NOMO-1 (cell line): ENCODE data around the gene ARID3C.

Source experiments
- DNase-seq, 2 experiments: peaks; one replicate each; lab custom pipeline; 2025; ENCODE audit not compliant: unreplicated experiment in 2 of 2; lab: John Stamatoyannopoulos, UW

Gene ARID3C

DNA sequence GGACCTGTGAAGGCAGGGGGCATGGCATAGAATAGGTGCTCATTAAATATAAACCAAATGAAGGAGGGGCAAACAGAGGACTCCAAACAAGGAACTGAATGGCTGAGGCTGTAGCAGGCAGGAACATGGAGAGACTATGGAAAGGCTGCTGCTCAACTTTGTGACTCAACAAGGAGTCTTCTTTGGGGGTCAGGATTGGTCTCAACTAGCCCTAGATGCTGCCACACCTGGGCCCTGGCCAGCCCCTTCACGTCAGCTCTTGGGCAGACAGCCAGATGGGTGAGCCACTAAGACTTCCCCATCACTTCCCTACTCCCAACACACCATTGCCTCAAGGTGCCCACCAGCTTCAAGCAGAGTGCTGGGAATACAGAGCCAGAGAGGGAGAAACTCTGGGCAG is 28.0 kb downstream of the ARID3C start:
- DNase-seq: no peak

GRCh38 chr9:34599546-34599945 is 29.3 kb downstream of the ARID3C start:
- no peak for DNase-seq

GRCh38 chr9:34594177-34594576 is 34.7 kb downstream of the ARID3C start:
- DNase-seq: no peak

- DNase-seq: no peak
Measured at GRCh38 chr9:34592895-34593601, 35.8 kb downstream of the ARID3C start.

DNA sequence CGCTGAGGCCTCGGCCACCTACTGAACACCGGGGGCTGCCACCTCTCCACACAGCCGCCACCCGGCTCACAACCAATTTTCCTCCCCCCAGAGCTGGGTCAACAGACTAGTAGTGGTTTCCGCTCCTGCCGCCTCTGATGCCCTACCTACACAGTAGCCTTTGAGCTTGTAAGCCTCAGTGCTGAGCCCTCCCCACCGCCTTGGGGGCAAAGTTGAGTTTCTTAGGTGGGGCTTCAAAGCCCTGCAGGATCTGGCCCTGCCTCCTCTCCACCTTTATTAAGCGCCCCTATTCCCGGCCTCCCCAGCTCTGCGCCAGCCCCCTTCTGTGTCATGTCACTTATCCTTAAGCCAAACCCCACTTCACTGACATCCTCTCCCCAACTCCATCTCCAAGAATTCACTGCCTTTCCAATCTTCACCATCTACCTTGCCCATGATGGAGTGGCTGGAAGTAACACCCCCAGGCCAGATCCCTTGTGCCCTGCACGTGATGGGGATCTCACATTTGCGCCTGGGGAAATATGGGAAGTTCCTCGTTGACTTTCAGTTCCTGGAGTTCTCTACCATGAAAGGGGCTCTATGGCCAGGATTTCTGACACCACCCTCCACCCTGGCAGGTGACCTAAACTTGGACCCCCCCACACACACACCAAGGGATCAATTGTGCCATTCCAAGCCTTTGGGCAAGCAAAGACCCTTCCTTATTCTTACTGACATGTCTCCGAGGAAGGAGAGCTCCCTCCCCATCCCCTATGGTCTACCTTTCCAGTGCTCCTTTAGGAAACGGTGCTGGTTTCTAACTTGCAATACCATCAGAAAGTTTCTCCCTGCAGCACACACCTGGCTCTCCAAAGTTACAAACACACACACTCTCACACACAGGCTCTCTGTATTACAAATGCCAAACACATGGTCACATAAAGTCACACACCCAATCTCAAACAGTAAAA is 36.7 kb downstream of the ARID3C start:
- DNase-seq: peak; percentile 53 to 60

GRCh38 chr9:34591248-34591916 is 37.5 kb downstream of the ARID3C start:
- DNase-seq: peak; percentile 63 to 76

GRCh38 chr9:34590381-34591247 is 38.3 kb downstream of the ARID3C start:
- DNase-seq: no peak

GRCh38 chr9:34589636-34590380 is 39.1 kb downstream of the ARID3C start, which contains the start of gene CNTFR:
Gene CNTFR, minus strand, starts transcription at chr9:34589724. Its CDS starts 20,743 bp downstream, at chr9:34568981.
- DNase-seq: peak; percentile 15 to 26

DNA sequence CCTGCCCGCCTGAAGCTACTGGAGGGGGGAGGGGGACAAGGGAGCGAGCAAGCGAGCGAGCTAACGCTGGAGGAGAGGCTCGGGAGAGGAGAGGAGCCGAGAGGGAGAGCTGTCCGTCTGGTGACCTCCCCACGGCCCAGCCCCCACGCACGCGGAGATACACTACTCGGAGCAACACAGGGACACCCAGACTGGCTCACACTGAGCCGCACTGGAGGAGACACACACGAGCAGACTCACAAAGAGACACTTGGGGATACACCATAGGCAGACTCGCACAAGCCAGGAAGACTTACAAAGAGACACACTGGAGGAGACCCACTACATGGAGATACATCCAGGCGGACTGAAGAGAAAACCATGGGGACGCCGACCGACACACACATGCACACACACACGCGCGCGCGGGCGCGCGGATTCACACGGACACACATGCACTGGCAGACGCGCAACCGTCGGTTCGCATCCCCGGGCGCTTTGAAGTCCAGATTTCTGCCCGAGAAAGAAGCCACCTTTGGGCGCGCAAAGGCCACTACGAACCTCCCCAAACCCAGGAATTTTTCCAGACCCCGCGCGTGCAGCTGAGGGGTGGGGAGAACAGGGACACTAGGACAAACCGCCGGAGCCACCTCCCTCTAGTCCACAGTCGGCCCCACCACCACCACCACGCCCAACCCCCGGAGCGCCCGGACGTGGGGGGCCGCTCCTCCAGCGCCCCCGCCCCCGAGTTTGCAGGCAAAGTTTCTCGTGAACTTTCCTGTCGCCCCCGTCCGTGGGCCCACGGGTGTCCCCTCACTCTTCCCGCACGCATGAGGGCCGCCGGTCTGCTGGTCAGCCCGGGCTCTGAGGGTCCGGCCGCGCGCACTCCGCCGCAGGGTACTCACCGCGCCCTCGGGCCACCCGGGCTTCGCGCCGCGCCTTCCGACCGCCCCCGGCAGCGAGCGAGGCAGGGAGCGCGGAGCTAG is 39.9 kb downstream of the ARID3C start:
- DNase-seq: no peak

DNA sequence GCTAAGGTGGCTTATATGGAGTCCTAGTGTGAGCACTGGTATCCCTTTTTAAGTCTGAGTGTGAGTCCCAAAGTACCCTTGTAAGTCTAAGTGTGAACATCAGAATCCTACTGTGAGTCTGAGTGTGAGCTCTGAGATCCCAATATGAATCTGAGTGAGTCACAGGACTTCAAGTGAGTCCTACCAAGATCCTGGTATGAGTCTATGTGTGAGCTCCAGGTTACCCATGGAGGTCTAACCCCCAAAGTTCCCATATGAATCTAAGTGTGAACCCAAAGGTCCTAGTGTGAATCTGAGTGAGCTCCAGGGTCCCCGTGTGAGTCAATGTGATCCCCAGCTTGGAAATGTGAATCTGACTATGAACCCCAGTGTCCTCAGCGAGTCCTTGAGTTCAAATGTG is 41.6 kb downstream of the ARID3C start:
- no peak for DNase-seq

DNA sequence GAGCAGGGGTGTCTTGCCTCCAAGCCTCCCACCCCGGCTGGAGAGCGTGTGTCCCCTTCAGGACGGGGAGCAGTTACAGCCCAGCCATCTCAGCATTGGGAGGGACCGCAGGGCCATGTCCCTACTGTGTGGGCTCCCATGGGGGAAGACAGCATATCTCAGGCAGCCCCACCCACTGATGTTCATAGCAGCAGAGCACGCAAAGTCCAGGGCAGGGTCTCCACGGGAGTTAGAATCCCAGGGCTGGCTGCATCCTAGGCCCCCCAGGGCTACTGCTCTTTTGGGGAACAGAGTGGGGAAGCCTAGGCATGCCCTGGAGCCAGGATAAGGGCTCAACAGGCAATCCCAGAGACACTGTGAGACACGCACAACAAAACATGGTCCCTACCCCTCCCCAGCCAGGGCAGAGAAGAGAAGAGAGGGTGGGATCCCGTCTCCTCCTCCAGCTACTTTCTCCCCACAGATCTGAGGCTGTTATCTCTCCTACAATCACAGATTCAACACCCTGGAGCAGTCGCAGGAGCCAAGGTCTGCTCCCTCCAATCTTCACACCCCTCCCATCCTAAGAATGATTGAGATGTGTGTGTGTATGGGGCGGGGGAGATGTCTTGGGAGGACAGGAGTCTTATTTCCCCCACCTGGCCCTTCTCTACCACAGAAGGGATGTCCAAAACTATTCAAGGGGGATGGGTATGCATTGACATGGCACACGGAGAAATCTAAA is 42.8 kb downstream of the ARID3C start:
- DNase-seq: no peak

DNA sequence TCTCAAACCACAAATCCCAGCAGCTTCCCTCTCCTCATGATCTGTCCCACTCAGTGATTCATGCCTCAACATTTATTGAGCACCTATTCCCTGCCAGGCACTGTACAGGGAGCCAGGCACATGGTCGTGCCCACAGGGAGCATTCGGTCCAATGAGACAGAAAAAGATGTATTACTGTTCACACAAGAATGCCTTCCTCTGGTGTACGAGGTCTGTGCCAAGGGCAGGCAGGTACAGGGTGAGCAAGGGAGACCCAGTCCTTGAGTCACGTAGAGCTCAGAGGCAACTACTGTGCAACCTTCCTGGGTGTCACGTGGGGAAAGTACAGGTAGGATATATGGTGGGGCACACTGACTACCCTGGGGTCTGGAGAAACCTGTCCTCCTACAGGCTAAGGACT is 43.9 kb downstream of the ARID3C start:
- DNase-seq: no peak

DNA sequence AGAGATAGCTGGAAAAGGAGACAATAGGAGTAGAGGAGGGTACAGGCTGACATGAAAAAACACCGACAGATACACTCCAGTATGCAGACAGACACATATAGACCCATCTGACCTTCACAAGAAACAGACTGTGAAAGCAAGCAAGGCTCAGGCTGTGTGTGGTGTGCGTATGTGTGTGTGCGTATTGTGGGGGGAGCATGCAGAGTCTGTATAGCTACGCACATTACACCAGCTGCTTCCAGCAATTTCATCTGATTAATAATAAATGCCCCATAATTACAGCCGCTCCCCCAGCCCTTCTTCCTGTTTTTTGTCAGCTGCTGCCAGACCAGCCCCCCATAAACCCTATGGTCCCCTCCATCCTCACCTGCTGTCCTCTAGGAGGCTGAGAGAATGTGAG is 46.1 kb downstream of the ARID3C start:
- DNase-seq: no peak

DNA sequence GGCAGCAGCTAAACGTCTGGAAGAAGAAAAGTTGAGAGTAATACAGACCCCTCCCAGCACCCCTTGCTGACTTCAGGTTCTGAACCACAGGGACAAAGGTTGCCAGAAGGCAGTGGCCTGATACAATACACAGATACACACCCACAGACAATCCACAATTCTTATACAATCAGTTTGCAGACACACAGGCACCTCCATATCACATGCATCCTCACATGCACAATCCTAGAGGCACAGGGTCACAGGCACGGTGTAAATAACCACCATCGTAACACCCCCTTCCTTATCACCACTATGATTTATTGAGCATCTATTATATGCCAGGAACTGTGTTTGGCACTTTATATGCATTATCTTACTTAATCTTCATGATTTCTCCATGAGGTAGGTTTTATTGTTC is 47.5 kb downstream of the ARID3C start:
- no peak for DNase-seq

DNA sequence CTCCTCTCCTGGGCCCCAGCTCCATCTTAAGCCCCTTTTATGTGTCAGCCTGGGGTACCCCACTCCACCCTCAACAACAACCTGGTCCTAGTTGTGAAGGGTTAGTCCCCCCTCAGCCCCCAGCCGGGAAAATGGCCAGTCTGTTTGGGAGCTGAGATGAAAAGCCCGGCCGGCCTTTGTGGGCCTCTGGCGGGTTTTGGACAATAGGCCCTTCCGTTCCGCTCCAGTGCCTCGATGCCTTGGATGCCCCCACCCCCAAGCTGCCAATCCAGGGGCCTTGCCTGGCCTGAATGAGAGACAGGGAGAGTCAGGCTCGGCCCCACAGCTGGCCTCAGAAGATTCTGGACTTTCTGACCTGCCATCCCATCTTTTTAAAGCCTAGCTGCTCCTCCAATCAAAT is 48.5 kb downstream of the ARID3C start:
- DNase-seq: no peak

DNA sequence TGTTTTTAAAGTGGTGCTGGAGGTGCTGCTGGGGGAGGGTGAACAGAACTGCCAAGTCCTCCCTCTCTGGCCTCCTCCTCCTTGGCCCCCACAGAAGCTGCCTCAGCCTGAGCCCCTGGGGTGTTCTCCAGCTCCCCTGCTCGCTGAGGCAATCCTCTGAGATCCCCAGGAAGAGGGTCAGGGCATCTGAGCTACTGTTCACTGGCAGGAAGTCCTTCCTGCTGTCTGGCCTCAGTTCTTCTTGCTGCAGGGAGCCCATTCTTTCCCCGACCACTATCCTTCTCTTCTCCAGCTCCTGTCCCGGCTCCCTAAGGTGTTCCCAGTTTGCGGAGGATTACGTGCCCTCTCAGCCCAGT is 49.1 kb downstream of the ARID3C start:
- DNase-seq: no peak

- DNase-seq: no peak
Measured at GRCh38 chr9:34579104-34579807, 49.6 kb downstream of the ARID3C start.
